GM19397 (cell line): ENCODE results near the gene MAP3K20.
"Not testable (repeated sequence)": the region's sequence is repeated elsewhere in the genome, so short reads cannot be mapped to it uniquely, and the experiment has no call there.

ENCODE experiments used
- ATAC-seq: cut with Tn5 transposase; IDR thresholded peaks from one replicate; pipeline ENCODE4 v1.9.1; 2021; ENCODE audit warnings: mild to moderate bottlenecking, moderate library complexity; ENCODE audit not compliant: unreplicated experiment

The MAP3K20 gene

DNA sequence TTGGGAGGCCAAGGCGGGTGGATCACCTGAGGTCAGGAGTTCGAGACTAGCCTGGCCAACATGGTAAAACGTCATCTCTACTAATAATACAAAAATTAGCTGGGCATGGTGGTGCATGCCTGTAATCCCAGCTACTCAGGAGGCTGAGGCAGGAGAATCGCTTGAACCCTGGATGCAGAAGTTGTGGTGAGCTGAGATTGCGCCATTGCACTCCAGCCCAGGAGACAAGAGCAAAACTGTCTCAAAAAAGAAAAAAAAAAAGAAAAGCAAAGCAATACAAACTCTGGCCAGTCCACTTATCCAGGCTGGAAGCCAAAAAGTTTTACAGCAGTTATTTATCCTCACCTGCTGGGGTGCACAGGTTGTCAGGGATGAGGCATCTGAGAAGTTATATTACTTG, 186.7 kb downstream of the MAP3K20 start:
- not testable (repeated sequence) for ATAC-seq

DNA sequence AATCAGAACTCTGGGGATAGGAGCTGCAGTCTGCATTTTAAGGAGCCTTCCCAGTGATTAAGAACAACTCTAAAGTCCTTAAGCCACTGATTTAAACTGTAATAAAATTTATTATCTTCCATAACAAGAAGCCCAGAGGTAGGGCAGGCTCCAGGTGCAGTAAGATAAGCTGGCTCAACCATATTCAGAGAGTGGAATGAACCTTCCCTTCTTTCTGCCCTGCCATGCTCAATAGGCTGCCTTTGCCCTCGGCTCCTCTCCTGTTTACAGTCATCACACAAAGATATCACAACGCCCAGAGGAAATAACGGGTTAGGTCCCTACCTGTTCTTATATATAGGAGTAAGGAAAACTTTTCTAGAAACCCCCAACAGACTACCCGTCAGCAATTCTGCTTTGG, 188.5 kb downstream of the MAP3K20 start:
- ATAC-seq = no peak

DNA sequence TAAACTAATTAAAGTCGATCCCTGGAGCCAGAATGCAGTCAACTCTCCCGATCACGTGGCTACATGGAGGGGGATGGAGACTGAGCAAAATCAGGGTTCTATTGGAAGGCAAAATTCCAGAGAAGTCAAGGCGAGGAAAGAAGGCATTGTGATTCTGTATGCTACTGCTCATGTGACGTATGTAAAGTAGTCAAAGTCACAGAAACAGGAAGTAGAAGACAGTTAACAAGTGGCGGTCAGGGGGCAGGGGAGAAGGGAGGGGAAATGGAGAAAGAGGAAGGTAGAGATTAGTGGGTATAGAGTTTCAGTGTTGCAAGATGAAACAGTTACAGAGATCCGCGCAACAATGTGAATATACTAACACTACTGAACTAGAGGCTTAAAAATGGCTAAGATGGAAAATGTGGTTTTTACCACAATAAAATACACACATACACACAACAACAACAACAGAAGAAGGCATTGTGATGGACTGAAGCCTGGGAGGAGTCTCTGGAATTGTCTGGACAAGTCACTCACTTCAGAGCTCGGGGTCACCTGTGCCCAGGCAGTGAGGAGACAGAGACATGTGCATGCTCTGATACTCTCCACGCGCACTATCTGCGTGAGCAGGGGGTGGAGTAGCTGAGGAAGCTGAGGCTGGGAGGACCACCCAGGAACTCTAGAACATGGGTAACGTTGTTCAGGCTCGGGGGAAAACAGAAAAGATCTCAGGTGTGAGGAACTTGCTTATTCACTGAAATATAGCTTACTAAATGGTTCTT, 189.1 kb downstream of the MAP3K20 start:
- ATAC-seq = peak; percentile 97

DNA sequence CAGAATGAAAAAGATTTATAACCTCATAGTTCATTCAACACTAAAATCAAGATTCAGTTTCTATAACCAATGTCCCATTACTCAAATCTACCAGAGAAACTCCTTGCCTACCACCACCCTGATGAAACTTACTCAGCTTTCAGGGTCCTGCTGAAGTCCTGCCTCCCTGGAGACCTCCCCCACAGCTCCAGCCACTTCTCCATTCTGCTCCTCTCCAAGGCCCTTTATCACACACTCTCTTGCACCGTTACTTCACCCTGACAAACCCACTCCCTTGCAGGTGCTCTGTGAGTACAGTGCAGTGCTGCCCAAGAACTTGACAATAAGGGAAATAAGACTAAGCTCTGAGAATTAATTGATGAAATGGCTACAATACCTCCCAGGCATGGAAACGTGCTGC, 195.5 kb downstream of the MAP3K20 start:
- ATAC-seq = no peak

GRCh38 chr2:173271825-173272224, 196.2 kb downstream of the MAP3K20 start:
- no peak for ATAC-seq

GRCh38 chr2:173272849-173273248, 197.2 kb downstream of the MAP3K20 start:
- ATAC-seq = no peak

- no peak for ATAC-seq
Measured at GRCh38 chr2:173278794-173279526, 203.3 kb downstream of the MAP3K20 start.

- no peak for ATAC-seq
Measured at GRCh38 chr2:173279527-173279868, 203.9 kb downstream of the MAP3K20 start.

GRCh38 chr2:173280853-173281252, 205.2 kb downstream of the MAP3K20 start:
- ATAC-seq = no peak

- ATAC-seq = not testable (repeated sequence)
Measured at GRCh38 chr2:173281898-173282297, 206.3 kb downstream of the MAP3K20 start.

DNA sequence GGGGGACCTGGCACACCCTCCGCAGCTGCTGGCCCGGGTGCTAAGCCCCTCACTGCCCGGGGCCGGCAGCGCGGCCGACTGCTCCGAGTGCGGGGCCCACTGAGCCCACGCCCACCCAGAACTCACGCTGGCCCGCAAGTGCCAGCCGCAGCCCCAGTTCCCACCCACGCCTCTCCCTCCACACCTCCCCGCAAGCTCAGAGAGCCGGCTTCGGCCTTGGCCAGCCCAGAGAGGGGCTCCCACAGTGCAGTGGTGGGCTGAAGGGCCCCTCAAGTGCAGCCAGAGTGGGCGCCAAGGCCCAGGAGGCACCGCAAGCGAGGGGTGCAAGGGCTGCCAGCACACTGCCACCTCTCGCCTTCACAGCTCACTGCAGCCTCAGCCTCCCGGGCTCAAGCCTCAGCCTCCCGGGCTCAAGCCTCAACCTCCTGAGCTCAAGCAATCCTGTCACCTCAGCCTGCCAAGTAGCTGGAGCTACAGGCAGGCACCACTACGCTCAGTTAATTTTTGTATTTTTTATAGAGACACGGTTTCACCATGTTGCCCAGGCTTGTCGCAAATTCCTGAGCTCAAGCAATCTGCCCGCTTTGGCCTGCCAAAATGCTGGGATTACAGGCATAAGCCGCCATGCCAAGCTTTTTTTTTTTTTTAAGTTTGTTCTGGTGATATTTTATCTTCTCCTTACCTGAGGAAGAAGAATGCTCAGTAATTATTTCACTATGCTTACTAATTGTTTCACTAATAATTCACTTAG, 207.3 kb downstream of the MAP3K20 start:
- no peak for ATAC-seq

DNA sequence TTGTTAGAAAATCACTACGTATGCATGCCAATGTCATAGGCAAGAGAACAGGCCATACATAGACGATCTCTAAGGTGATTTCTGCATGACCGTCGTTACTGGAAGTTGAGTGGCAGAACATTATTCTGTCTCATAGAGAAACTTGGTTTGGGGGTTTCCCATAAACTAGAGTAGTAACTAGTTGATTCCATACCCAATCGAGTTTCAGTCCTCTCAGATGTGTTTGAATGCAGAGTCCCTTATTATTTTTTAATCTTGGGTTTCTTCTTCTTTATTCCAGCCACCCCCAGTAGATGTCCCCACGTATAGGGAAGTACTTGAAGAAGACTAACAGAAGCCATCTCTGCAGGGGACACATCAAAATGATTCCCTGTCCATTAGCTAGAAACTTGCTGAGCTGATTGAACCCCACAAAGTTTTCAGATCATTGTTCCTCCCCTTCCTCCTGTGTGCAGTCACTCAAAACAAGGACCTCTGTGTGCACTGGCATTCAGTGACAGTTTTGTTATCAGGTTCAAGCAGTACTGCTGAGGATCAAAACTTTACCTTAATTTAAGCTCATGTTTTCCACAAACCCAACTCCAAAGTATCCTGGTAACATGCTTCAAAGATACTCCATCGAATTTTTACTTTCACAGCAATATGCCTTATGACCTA, 210.6 kb downstream of the MAP3K20 start:
- ATAC-seq = peak; percentile 58

DNA sequence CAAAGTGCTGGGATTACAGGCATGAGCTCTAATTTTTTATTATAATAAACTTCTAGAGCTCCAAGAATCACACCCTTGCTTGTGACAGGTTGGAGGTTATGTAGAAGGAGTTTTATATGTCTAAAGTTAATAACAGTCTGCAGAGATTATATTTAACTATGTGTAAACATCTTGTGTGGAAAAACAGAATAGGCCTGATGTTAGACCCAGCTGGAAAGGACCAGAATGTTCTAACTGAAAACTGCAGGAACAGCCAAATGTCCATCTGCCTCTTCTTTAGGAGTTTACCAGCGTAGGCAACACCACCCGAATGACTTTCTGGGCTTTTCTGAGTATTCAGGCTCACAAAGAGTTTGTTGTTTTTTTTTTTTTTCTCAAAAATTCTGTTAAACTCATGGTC, 211.9 kb downstream of the MAP3K20 start:
- ATAC-seq = no peak

GRCh38 chr2:173288561-173288960, 212.9 kb downstream of the MAP3K20 start:
- ATAC-seq = no peak

DNA sequence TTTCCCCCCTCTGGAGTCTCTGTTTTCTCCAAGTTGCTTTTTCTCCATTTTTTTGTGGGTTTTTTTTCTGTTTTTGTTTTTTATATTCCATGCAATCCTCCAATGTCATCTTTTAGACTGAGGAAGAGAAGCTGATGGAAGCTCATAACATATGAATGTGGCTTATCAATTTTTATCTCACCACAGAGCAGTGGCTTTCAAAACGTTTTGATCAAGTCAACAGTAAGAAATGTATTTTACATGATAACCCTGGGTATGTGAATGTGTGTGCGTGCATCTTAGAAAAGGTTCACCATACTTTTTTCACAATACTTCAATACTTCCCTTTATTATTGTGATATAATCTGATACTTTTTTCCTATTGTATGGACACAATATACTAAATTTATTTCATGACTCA, 214.4 kb downstream of the MAP3K20 start:
- no peak for ATAC-seq

GRCh38 chr2:173290518-173290917, 214.9 kb downstream of the MAP3K20 start:
- ATAC-seq = no peak

GRCh38 chr2:173291412-173291811, 215.8 kb downstream of the MAP3K20 start:
- no peak for ATAC-seq

- ATAC-seq = no peak
Measured at GRCh38 chr2:173296235-173296634, 220.6 kb downstream of the MAP3K20 start.

DNA sequence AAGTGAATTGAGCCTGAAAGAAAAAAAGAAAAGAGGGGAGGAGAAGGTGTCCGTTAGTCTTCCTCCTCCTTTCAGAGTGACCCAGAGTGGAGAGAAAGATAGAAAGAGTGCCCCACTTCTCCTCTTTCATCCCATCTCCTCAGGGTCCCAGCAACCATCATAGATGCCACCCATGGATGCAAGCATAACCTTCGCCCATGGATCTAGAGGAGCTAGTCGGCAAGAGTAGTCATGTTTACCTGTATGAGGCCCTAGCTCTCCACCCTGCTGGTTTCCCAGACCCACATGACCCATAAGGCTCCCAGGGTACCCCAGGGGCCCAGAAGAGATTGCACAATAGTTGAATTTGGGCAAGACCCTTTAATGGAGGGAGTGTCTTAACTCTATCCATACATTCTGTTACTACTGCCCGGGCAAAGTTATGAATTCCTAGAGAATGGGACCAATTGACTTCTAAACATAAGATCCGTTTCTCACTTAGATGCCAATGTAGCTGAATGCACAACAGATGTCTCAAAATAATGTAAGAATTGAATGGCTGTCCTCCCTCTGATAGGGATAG, 223.0 kb downstream of the MAP3K20 start:
- ATAC-seq = no peak

DNA sequence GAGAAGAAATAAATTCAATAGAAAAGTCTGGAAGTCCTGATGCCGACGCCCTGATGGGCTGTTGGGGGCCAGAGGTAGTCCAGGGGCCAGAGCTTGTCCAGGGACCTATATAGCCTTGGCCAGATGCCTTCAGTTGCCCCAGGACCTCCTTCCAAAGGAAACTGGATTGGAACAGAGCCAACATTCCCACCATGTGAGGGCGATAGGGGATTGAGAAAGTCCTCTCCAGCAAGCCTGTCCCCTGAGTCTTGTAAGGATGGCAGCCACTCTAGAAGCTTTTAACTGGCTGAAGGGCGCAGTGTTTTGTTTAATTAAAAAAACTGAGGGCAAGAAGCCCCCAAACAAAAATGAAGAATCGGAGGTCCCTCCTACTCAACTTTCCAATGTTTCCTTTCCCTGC, 224.1 kb downstream of the MAP3K20 start:
- ATAC-seq = no peak

GRCh38 chr2:173300458-173300857, 224.8 kb downstream of the MAP3K20 start:
- no peak for ATAC-seq
